SU-DHL-6 (cell line): ENCODE measurements around the gene POLRMT.

ENCODE experiments used
- EZH2phosphoT487 ChIP-seq: fragments of 200-600 bp; sonication (generic), shearing (Covaris generic); conservative IDR thresholded peaks from 2 replicates; pipeline ENCODE4 v1.6.1; 2018; ENCODE audit warnings: mild to moderate bottlenecking, antibody characterized with exemption, low read length, moderate library complexity, mixed read lengths
- TF ChIP-seq, protein P1 (sequence below): fragments of 200-600 bp; sonication (generic); IDR thresholded peaks from one replicate; pipeline ENCODE4 v1.5.1; 2017; ENCODE audit warnings: antibody characterized with exemption, mild to moderate bottlenecking, low read length, moderate library complexity; ENCODE audit not compliant: insufficient read depth, poor library complexity, severe bottlenecking

DNA sequence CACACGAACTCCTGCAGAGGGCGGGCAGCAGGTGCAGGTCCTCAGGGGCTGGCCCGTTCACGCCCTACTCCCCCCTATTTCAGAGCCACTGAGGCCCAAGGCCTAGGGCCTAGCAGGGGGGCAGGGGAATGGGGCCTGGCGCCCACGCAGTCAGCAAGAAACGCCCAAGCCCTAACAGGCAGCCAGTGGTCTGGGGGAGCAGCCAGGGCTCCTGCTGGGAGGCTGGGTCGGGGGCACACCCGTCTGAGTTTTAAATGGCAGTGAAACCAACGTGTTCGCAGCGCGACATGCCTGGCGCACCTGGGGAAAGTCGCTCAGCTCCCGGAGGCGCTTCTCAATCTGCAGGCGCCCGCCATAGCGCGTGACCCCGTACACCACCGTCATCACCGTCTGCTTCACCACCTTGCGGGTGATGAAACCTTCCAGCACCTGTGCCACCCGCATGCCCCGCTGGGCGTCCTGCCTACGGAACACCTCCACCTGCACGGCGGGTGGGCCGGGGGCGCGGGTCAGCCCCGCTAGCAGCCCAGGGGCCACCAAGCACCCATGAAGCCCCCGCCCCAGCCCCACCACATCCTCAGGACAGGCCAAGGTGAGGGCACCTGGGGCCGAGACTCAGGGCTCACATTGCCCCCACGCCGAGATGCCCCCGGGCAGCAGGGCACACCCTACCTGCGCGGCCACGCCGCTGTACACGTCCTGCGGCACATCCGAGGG, 13.9 kb downstream of the POLRMT start:
- TF ChIP-seq, protein P1, sequence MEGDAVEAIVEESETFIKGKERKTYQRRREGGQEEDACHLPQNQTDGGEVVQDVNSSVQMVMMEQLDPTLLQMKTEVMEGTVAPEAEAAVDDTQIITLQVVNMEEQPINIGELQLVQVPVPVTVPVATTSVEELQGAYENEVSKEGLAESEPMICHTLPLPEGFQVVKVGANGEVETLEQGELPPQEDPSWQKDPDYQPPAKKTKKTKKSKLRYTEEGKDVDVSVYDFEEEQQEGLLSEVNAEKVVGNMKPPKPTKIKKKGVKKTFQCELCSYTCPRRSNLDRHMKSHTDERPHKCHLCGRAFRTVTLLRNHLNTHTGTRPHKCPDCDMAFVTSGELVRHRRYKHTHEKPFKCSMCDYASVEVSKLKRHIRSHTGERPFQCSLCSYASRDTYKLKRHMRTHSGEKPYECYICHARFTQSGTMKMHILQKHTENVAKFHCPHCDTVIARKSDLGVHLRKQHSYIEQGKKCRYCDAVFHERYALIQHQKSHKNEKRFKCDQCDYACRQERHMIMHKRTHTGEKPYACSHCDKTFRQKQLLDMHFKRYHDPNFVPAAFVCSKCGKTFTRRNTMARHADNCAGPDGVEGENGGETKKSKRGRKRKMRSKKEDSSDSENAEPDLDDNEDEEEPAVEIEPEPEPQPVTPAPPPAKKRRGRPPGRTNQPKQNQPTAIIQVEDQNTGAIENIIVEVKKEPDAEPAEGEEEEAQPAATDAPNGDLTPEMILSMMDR, result no peak
- no peak for TF ChIP-seq EZH2phosphoT487
